Fibroblast of lung (primary cell): ENCODE measurements around the gene SPTBN1. TPM values are rescaled to one million over a fixed set of nuclear protein-coding genes. Genes with fewer than 3 reads are reported as not detected.

ENCODE experiments used
- DNase-seq, 2 donors: peaks; one replicate each; pipeline versions ENCODE4 v3.0.0 to v3.0.0-alpha.2; 2010; ENCODE audit warnings: low read depth in 2 of 2
- H2AFZ ChIP-seq: 2 replicates; pipeline ENCODE4 v1.5.1; 2012; ENCODE audit warnings: low read length, control low read depth, inconsistent platforms
- H3K27ac ChIP-seq: 2 replicates; pipeline ENCODE4 v1.5.1; 2011; ENCODE audit warnings: low read length, control low read depth; ENCODE audit not compliant: insufficient read depth
- H3K27me3 ChIP-seq: 2 replicates; pipeline ENCODE4 v1.5.1; 2011; ENCODE audit warnings: mild to moderate bottlenecking, low read length; ENCODE audit not compliant: control insufficient read depth, insufficient read depth
- H3K36me3 ChIP-seq: 2 replicates; pipeline ENCODE4 v1.5.1; 2011; ENCODE audit warnings: low read length; ENCODE audit not compliant: control insufficient read depth, insufficient read depth
- H3K4me1 ChIP-seq: 2 replicates; pipeline ENCODE4 v1.5.1; 2011; ENCODE audit warnings: low read length; ENCODE audit not compliant: control insufficient read depth, insufficient read depth; ENCODE audit errors: extremely low read depth
- H3K4me2 ChIP-seq: 2 replicates; pipeline ENCODE4 v1.5.1; 2011; ENCODE audit warnings: low read length, control low read depth; ENCODE audit not compliant: insufficient read depth; ENCODE audit errors: extremely low read depth
- H3K4me3 ChIP-seq, 4 experiments: fragments of 200-600 bp in 1 of 4; sonication (generic) in 1 of 4; replicated peaks in 1 of 4; 2 replicates each; pipeline ENCODE4 v1.5.1; 2011 to 2016; ENCODE audit warnings: low read length in 4 of 4, low read depth in 3 of 4, mild to moderate bottlenecking in 3 of 4, control low read depth in 2 of 4, inconsistent platforms in 1 of 4, mixed read lengths in 1 of 4; ENCODE audit not compliant: insufficient read depth in 1 of 4; ENCODE audit errors: control extremely low read depth in 1 of 4
- H3K79me2 ChIP-seq: 2 replicates; pipeline ENCODE4 v1.5.1; 2012; ENCODE audit warnings: mild to moderate bottlenecking, low read length, inconsistent platforms; ENCODE audit not compliant: control insufficient read depth, insufficient read depth
- H3K9ac ChIP-seq: 2 replicates; pipeline ENCODE4 v1.5.1; 2011; ENCODE audit warnings: mild to moderate bottlenecking, low read length, control low read depth; ENCODE audit not compliant: insufficient read depth
- H3K9me3 ChIP-seq: 2 replicates; pipeline ENCODE4 v1.5.1; 2012; ENCODE audit warnings: low read depth, low read length; ENCODE audit not compliant: control insufficient read depth, insufficient read depth
- H4K20me1 ChIP-seq: 2 replicates; pipeline ENCODE4 v1.5.1; 2011; ENCODE audit warnings: low read length; ENCODE audit not compliant: control insufficient read depth, insufficient read depth; ENCODE audit errors: extremely low read depth
- EZH2 ChIP-seq: IDR thresholded peaks from 2 replicates; pipeline ENCODE4 v1.5.1; 2012; ENCODE audit warnings: low read length, control low read depth, mild to moderate bottlenecking; ENCODE audit errors: missing control alignments
- polyA plus RNA-seq, 2 donors: library from polyadenylated mRNA; depleted of rRNA in 1 of 2; stranded (reverse) in 1 of 2; unstranded in 1 of 2; fragments of >200 nt; gene quantifications; 2 replicates each; pipeline ENCODE4 v1.2.1, GENCODE V29; 2011 to 2012; ENCODE audit warnings: missing spikeins in 1 of 2
- total RNA-seq: library from RNA; depleted of rRNA; stranded (reverse); fragments of >200 nt; gene quantifications from 2 replicates; pipeline ENCODE4 v1.2.1, GENCODE V29; 2014
- TF ChIP-seq, protein P1 (sequence below), 2 donors: IDR thresholded peaks in 1 of 2; conservative IDR thresholded peaks in 1 of 2; 1 replicate in 1 of 2; 2 replicates in 1 of 2; pipeline ENCODE4 v1.5.1; 2011 to 2012; ENCODE audit warnings: low read length in 2 of 2, control low read depth in 1 of 2, inconsistent platforms in 1 of 2, low read depth in 1 of 2, mild to moderate bottlenecking in 1 of 2

SPTBN1 gene
- total and polyA plus RNA-seq, 2 donors (not counting 1 experiment from before 2014, with no cell fraction given) = 123 to 325 TPM

DNA sequence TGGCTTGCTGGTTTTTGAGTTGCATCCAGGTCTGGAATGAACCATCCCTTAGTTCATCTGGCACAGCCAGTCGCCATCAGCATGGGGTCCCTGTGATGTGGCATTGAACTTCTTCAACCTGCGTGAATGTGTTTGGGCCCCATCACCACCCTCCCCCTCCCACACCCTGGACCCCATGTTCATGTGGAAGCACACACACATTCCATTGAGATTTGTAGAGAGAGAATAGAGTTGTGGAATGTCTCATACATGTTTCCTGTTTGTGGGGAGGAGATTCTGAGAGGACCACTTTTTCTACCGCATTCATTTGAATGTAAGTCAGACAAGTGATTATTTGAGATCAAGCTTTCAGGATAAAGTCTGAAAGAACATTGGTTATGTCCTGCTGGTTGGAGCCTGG is 149.7 kb downstream of the SPTBN1 start:
- no peaks in the 10 kb centered on the region for H3K36me3 ChIP-seq
- no peak for TF ChIP-seq EZH2
- TF ChIP-seq, protein P1, sequence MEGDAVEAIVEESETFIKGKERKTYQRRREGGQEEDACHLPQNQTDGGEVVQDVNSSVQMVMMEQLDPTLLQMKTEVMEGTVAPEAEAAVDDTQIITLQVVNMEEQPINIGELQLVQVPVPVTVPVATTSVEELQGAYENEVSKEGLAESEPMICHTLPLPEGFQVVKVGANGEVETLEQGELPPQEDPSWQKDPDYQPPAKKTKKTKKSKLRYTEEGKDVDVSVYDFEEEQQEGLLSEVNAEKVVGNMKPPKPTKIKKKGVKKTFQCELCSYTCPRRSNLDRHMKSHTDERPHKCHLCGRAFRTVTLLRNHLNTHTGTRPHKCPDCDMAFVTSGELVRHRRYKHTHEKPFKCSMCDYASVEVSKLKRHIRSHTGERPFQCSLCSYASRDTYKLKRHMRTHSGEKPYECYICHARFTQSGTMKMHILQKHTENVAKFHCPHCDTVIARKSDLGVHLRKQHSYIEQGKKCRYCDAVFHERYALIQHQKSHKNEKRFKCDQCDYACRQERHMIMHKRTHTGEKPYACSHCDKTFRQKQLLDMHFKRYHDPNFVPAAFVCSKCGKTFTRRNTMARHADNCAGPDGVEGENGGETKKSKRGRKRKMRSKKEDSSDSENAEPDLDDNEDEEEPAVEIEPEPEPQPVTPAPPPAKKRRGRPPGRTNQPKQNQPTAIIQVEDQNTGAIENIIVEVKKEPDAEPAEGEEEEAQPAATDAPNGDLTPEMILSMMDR (conservative IDR thresholded peaks at IDR 0.05 in 1 of 2, IDR thresholded peaks at IDR 0.05 in 1 of 2; ENCODE audit: low read depth in 1 of 2, low read length in 2 of 2) = no peak
- H3K9me3 ChIP-seq = no peaks in the 10 kb centered on the region
- DNase-seq = peak in 1 of 2 donors; percentile 80
- peaks cover 6% of the 10 kb centered on the region for H4K20me1 ChIP-seq
- H3K4me2 ChIP-seq = no peak overlapping the region
- no peak overlapping the region for H2AFZ ChIP-seq
- peaks cover 7% of the 10 kb centered on the region for H3K4me1 ChIP-seq
- H3K4me3 ChIP-seq = no peak overlapping the region
- H3K27me3 ChIP-seq = no peaks in the 10 kb centered on the region
- H3K9ac ChIP-seq = no peak overlapping the region
- peaks cover 92% of the 10 kb centered on the region for H3K79me2 ChIP-seq
- no peak overlapping the region for H3K27ac ChIP-seq

DNA sequence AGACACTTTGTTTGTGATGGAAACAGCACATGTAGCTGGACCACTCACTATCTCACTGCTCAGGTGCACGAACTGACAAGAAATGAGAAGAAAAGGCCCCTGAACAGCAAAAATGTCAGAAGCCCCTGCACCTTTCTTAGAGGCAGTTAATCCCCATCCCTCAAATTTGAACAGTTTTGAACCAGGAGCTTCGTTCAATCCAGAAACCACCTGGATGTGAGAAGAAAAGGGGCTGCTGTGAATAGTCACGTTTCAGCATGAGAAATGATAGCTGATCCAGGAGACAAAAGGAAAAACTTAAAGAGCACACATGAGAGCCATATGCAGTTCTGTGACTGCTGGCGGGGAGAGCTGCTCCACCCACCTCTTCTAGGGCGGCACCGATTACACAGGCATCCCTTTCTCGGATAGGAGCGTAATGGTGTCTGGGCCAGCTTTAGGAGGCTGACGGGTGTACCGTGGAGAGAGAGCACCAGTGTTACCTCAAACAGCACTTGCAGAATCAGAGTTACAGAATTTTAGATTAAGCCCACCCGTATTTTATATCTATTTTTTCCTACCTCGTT is 150.3 kb downstream of the SPTBN1 start:
- Histone ChIP-seq H2AFZ (no peak overlapping the region), H3K27ac (no peak overlapping the region), H3K4me3 (no peak overlapping the region), H3K4me1 (peaks cover 7% of the 10 kb centered on the region), H3K27me3 (no peaks in the 10 kb centered on the region), H3K79me2 (peaks cover 89% of the 10 kb centered on the region), H3K36me3 (no peaks in the 10 kb centered on the region), H3K9me3 (no peaks in the 10 kb centered on the region), H3K9ac (no peak overlapping the region), H3K4me2 (no peak overlapping the region), H4K20me1 (peaks cover 6% of the 10 kb centered on the region)
- TF ChIP-seq EZH2 = no peak
- TF ChIP-seq, protein P1 (conservative IDR thresholded peaks at IDR 0.05 in 1 of 2, IDR thresholded peaks at IDR 0.05 in 1 of 2; ENCODE audit: low read depth in 1 of 2, low read length in 2 of 2) = no peak
- DNase-seq = no peak

DNA sequence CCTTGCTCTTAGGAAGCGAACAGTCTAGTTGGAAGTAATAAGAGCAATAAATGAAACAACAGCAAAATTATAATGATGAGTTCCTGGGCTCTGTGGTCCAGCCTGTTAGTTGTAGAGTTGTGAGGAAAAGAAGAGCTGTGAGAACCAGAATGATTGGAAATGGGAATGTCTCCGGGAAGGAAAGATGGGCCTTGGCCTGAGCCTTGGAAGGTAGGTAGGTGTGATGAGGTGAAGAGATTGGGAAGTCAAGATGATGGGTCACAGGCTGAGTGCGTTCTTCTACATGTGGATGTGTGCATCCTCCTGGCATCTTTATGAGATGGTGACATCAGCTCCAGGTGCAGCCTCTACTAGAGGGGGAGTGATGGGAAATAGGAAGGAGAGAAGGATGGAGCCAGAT is 152.1 kb downstream of the SPTBN1 start:
- no peak for DNase-seq
- H3K4me1 ChIP-seq = peaks cover 2% of the 10 kb centered on the region
- H3K9me3 ChIP-seq = no peaks in the 10 kb centered on the region
- H3K27me3 ChIP-seq = no peaks in the 10 kb centered on the region
- no peak overlapping the region for H3K9ac ChIP-seq
- no peak overlapping the region for H3K4me2 ChIP-seq
- no peak overlapping the region for H2AFZ ChIP-seq
- TF ChIP-seq, protein P1 (conservative IDR thresholded peaks at IDR 0.05 in 1 of 2, IDR thresholded peaks at IDR 0.05 in 1 of 2; ENCODE audit: low read depth in 1 of 2, low read length in 2 of 2) = no peak
- TF ChIP-seq EZH2 = no peak
- no peak overlapping the region for H3K27ac ChIP-seq
- peaks cover 8% of the 10 kb centered on the region for H4K20me1 ChIP-seq
- peaks cover 87% of the 10 kb centered on the region for H3K79me2 ChIP-seq
- peaks cover 3% of the 10 kb centered on the region for H3K36me3 ChIP-seq
- H3K4me3 ChIP-seq = no peak overlapping the region
